Measurements from ENCODE around the gene SPATS2L. TPM values are rescaled to one million over a fixed set of nuclear protein-coding genes. Genes with fewer than 3 reads are reported as not detected.
A peak's percentile ranks its signal among the peaks of the same experiment; 100 is the strongest.

SPATS2L gene
- total and polyA plus RNA-seq, 7 experiments from 2014 or later = 1.1 to 51.9 (median 2.9) TPM

DNA sequence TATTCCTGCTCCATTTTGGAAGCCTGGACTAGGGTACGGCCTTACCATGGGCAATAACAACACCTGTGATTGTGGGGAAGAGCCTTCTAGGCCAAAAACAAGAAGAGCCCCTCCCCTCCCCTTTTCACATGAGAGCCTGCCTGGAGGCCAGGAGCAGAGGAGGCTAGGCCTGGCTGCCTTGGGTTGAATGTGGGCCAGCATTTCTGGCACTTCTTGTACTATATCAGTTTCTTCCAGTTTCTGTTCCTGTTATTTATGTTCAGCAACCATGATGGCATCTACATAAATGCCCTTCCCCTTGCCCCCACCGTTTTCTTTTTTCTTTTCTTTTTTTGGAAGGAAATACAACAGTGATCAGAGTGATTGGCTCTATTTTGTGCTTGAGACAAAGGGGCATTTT, 145.0 kb downstream of the SPATS2L start:
- Histone ChIP-seq H3K9me3 (ENCODE audit: control insufficient read depth in 2 of 3, low read length in 3 of 3) (no peaks in the 10 kb centered on the region), H3K4me3 (ENCODE audit: low read length) (no peak overlapping the region), H3K4me1 (ENCODE audit: control insufficient read depth in 2 of 2, insufficient read depth in 2 of 2, low read length in 2 of 2) (peaks cover 0 to 7% of the 10 kb centered on the region in 2 donors), H3K36me3 (ENCODE audit: control insufficient read depth in 2 of 3, insufficient read depth in 3 of 3, low read length in 3 of 3) (no peaks in the 10 kb centered on the region), H3K27ac (ENCODE audit: low read depth, low read length) (no peak overlapping the region), H3K27me3 (ENCODE audit: control insufficient read depth in 2 of 2, insufficient read depth in 2 of 2, low read length in 2 of 2) (no peaks in the 10 kb centered on the region)
- Mint-ChIP-seq H3K4me3 (no peak overlapping the region), H3K9me3 (no peaks in the 10 kb centered on the region), H3K4me1 (peaks cover 5 to 36% (median 10%) of the 10 kb centered on the region in 7 donors), H3K27me3 (peaks cover 0 to 4% (median 0%) of the 10 kb centered on the region in 5 donors), H3K36me3 (peaks cover 0 to 22% (median 3%) of the 10 kb centered on the region in 5 donors), H3K27ac (no peak overlapping the region)
- ChIA-PET CTCF (no interaction called here), POLR2A (no interaction called here)
- DNase-seq (no peak), ATAC-seq (no peak)
- intact Hi-C loops (cut with micrococcal nuclease) = no loop called here

DNA sequence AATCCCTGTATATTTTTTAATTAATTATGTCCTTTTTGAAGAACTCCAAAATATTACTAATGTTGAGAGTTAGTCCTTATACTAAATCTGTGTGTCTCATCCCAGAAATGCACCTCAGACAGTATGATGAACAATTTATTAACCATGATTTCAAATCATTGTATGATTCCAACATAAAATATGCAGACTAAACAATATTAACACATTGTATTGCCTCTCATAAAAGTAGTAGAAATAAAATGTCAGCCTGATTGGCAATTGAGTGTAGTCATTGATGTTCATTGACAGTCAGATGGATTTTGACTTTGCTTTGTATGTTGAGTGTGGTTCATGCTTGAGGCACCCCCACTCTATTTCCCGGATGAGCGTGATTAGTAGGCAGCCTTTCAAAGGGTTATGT, 145.9 kb downstream of the SPATS2L start:
- Histone ChIP-seq H3K4me3 (ENCODE audit: low read length) (no peak overlapping the region), H3K27me3 (ENCODE audit: control insufficient read depth in 2 of 2, insufficient read depth in 2 of 2, low read length in 2 of 2) (no peaks in the 10 kb centered on the region), H3K4me1 (ENCODE audit: control insufficient read depth in 2 of 2, insufficient read depth in 2 of 2, low read length in 2 of 2) (peaks cover 0 to 7% of the 10 kb centered on the region in 2 donors), H3K36me3 (ENCODE audit: control insufficient read depth in 2 of 3, insufficient read depth in 3 of 3, low read length in 3 of 3) (no peaks in the 10 kb centered on the region), H3K9me3 (ENCODE audit: control insufficient read depth in 2 of 3, low read length in 3 of 3) (no peaks in the 10 kb centered on the region), H3K27ac (ENCODE audit: low read depth, low read length) (no peak overlapping the region)
- Mint-ChIP-seq H3K36me3 (peaks cover 0 to 29% (median 3%) of the 10 kb centered on the region in 5 donors), H3K27me3 (peaks cover 0 to 4% (median 0%) of the 10 kb centered on the region in 5 donors), H3K4me3 (no peak overlapping the region), H3K27ac (no peak overlapping the region), H3K9me3 (no peaks in the 10 kb centered on the region), H3K4me1 (peaks cover 5 to 31% (median 9%) of the 10 kb centered on the region in 7 donors)
- POLR2A ChIA-PET = no interaction called here
- DNase-seq = no peak
- intact Hi-C loops (cut with micrococcal nuclease) = no loop called here
- no peak for ATAC-seq
- CTCF ChIA-PET = no interaction called here

DNA sequence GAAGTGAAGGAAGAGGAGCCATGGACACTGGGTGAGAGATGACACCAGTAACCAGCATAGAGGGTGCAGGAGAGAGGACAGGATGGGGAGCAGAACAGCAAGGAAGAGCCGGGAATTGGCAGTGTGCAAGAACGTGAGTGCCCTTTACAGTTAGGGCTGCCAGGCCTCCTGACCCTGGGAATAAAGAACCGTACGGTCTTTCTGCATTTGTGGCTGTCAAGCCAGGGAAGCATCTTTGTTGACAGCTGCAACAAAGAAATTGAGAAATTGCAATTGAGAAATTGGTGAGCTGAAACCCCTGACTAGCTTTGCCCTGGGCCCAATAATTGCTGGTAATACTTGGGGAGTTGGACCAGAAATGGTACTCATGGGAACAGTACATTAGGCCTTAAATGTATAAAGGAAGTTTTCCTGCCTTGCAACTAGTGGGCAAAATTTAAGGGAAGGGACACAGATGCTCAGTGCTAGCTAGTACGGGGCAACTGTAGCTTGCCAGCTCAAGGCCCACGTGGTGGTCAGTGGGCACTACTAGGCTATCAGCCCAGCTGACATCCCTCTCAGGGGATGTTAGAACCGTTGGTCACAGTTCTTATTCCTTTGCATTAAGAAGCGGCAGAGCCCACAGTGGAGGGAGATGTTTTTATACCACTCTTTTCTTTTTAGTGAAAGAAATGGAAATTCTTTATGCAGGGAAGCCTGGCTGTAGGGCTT, 146.8 kb downstream of the SPATS2L start:
- ChIA-PET POLR2A (no interaction called here), CTCF (no interaction called here)
- DNase-seq (no peak), ATAC-seq (no peak)
- H3K4me1 ChIP-seq (ENCODE audit: control insufficient read depth in 2 of 2, insufficient read depth in 2 of 2, low read length in 2 of 2) = peaks cover 0 to 7% of the 10 kb centered on the region in 2 donors
- no peaks in the 10 kb centered on the region for H3K27me3 ChIP-seq (ENCODE audit: control insufficient read depth in 2 of 2, insufficient read depth in 2 of 2, low read length in 2 of 2)
- H3K27ac Mint-ChIP-seq = no peak overlapping the region
- H3K4me1 Mint-ChIP-seq = peaks cover 5 to 28% (median 9%) of the 10 kb centered on the region in 7 donors
- H3K36me3 ChIP-seq (ENCODE audit: control insufficient read depth in 2 of 3, insufficient read depth in 3 of 3, low read length in 3 of 3) = no peaks in the 10 kb centered on the region
- H3K9me3 Mint-ChIP-seq = no peaks in the 10 kb centered on the region
- H3K27me3 Mint-ChIP-seq = peaks cover 0 to 4% (median 0%) of the 10 kb centered on the region in 5 donors
- no peak overlapping the region for H3K4me3 Mint-ChIP-seq
- no peak overlapping the region for H3K27ac ChIP-seq (ENCODE audit: low read depth, low read length)
- H3K9me3 ChIP-seq (ENCODE audit: control insufficient read depth in 2 of 3, low read length in 3 of 3) = no peaks in the 10 kb centered on the region
- intact Hi-C loops (cut with micrococcal nuclease) = no loop called here
- peaks cover 0 to 29% (median 3%) of the 10 kb centered on the region in 5 donors for H3K36me3 Mint-ChIP-seq
- H3K4me3 ChIP-seq (ENCODE audit: low read length) = no peak overlapping the region

DNA sequence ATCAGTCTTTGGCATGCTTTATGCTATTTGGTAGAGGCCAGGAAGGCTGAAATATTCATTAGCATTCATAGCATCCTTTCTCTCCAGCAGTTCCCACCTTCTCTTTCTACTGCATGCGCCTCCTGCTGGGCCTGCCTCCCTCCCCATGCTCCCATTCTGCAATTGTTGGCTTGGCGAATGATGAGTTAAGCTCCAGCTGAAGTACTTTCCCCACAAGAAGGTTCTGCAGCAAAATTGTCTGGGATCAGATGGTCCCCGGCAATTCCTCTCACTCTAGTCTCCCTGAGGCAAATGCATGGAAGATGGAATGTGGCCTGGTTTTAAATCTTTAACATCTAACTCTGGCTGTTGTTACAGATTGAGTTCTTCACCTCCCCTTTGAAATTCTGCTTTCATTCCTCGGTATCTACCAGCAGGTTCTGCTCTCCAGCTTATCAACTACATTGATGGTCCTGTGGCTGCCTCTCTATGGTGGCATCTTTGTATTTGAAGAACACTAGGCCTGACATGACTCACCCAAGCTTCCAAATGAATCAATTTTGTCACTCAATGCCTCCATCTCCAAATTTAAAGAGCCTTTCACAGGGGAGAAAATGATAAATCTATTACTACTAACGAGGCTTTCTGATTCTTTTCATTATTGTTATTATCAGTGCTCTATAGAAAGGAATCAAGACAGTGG, 147.5 kb downstream of the SPATS2L start:
- no peak for ATAC-seq
- intact Hi-C loops (cut with micrococcal nuclease) = no loop called here

DNA sequence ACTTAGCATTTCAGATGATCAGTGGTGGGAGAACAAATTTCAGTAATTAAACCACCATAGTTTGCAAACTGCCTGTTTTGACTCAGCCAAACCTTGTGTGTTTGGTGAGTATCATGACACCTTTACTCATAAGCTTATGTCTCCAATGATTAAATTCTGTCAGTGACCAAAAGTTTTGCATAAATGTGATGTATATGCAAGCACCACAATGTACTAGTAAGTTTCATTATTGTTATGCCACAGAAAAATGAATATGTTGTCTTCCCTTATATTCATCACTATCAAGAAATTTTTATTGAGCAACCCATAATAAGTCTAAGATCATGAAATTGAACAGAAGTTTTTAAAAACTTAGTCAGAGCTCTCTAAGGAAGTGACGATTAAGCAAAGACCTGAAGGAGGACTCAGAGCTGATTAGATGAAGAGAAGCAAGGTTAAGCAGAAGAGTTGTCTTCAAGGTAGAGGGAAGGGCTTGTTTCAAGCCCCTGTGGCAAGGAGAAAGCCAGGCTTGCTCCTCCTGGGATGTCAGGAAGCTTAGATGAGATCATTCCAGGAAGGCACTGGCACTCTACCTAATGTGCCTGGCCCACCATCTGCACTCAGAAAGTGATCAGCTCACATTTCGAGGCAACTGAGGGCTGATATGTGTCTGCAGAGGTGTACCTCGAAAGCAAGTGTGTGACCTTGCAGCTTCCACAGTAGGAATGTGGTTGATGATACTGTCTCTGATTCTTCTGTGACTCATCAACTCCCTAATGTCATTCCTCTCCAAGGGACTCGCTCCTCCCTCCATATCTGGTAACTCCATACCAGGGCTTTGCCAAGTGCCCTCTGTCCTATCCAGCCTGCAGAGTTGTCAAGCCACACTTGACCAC, 148.7 kb downstream of the SPATS2L start:
- ATAC-seq (no peak), DNase-seq (no peak)
- Mint-ChIP-seq H3K36me3 (peaks cover 0 to 21% (median 3%) of the 10 kb centered on the region in 5 donors), H3K4me1 (peaks cover 5 to 22% (median 9%) of the 10 kb centered on the region in 7 donors), H3K27me3 (peaks cover 0 to 4% (median 0%) of the 10 kb centered on the region in 5 donors), H3K9me3 (no peaks in the 10 kb centered on the region), H3K27ac (peak overlapping the region in 1 of 9 donors; percentile 23), H3K4me3 (no peak overlapping the region)
- intact Hi-C loops (cut with micrococcal nuclease) = no loop called here
- Histone ChIP-seq H3K27ac (ENCODE audit: low read depth, low read length) (no peak overlapping the region), H3K9me3 (ENCODE audit: control insufficient read depth in 2 of 3, low read length in 3 of 3) (no peaks in the 10 kb centered on the region), H3K36me3 (ENCODE audit: control insufficient read depth in 2 of 3, insufficient read depth in 3 of 3, low read length in 3 of 3) (no peaks in the 10 kb centered on the region), H3K4me1 (ENCODE audit: control insufficient read depth in 2 of 2, insufficient read depth in 2 of 2, low read length in 2 of 2) (peaks cover 0 to 7% of the 10 kb centered on the region in 2 donors), H3K4me3 (ENCODE audit: low read length) (no peak overlapping the region), H3K27me3 (ENCODE audit: control insufficient read depth in 2 of 2, insufficient read depth in 2 of 2, low read length in 2 of 2) (no peaks in the 10 kb centered on the region)
- CTCF ChIA-PET = interaction anchor here (0.8 kb wide), 1 partner anchor 15 kb away, joined by 3 read pairs; no protein-coding TSS in a partner anchor
- POLR2A ChIA-PET = no interaction called here

More for the DNA sequence above, 147.5 kb downstream of the SPATS2L start:
- Histone ChIP-seq H3K4me3 (ENCODE audit: low read length) (no peak overlapping the region), H3K9me3 (ENCODE audit: control insufficient read depth in 2 of 3, low read length in 3 of 3) (no peaks in the 10 kb centered on the region), H3K4me1 (ENCODE audit: control insufficient read depth in 2 of 2, insufficient read depth in 2 of 2, low read length in 2 of 2) (peaks cover 0 to 7% of the 10 kb centered on the region in 2 donors), H3K27me3 (ENCODE audit: control insufficient read depth in 2 of 2, insufficient read depth in 2 of 2, low read length in 2 of 2) (no peaks in the 10 kb centered on the region), H3K27ac (ENCODE audit: low read depth, low read length) (no peak overlapping the region), H3K36me3 (ENCODE audit: control insufficient read depth in 2 of 3, insufficient read depth in 3 of 3, low read length in 3 of 3) (no peaks in the 10 kb centered on the region)
- Mint-ChIP-seq H3K27ac (no peak overlapping the region), H3K9me3 (no peaks in the 10 kb centered on the region), H3K4me1 (peaks cover 5 to 22% (median 9%) of the 10 kb centered on the region in 7 donors), H3K27me3 (peaks cover 0 to 4% (median 0%) of the 10 kb centered on the region in 5 donors), H3K4me3 (no peak overlapping the region), H3K36me3 (peaks cover 0 to 23% (median 3%) of the 10 kb centered on the region in 5 donors)
- CTCF ChIA-PET = no interaction called here
- POLR2A ChIA-PET = no interaction called here
- no peak for DNase-seq

DNA sequence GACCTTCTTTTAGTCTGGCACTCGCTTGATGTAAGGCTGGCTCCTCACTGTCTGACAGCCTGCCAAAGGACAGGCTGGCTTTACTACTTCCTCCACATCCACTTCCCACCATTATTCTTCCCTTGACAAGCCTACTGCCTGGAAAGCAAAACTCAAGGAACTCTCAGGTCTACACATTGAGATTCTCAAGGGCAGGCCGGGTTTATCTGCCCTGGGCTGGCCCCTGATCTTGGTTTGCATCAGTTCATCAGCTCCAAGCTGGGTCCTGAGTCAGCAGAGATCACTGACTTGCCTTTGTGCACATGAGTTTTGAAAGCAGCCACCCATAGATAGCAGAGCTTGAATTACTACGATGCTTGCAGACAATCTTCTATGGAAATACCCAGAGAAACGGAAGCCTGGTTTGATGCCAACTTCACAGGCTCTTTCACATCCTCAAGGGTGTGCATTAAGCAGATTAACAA, 149.5 kb downstream of the SPATS2L start:
- intact Hi-C loops (cut with micrococcal nuclease) = no loop called here
- H3K27me3 Mint-ChIP-seq = peaks cover 0 to 4% (median 0%) of the 10 kb centered on the region in 5 donors
- H3K9me3 Mint-ChIP-seq = no peaks in the 10 kb centered on the region
- peak in 2 of 9 donors; percentile 5 to 8 for DNase-seq
- peak overlapping the region in 4 of 9 donors; percentile 14 to 88 (median 44) for H3K27ac Mint-ChIP-seq
- H3K4me1 Mint-ChIP-seq = peaks cover 5 to 22% (median 9%) of the 10 kb centered on the region in 7 donors
- peak overlapping the region in 2 of 10 donors; percentile 22 to 43 for H3K4me3 Mint-ChIP-seq
- no peaks in the 10 kb centered on the region for H3K36me3 ChIP-seq (ENCODE audit: control insufficient read depth in 2 of 3, insufficient read depth in 3 of 3, low read length in 3 of 3)
- no peak overlapping the region for H3K4me3 ChIP-seq (ENCODE audit: low read length)
- no peaks in the 10 kb centered on the region for H3K9me3 ChIP-seq (ENCODE audit: control insufficient read depth in 2 of 3, low read length in 3 of 3)
- peak; percentile 62 for ATAC-seq
- POLR2A ChIA-PET = no interaction called here
- no peak overlapping the region for H3K27ac ChIP-seq (ENCODE audit: low read depth, low read length)
- H3K36me3 Mint-ChIP-seq = peaks cover 0 to 14% (median 0%) of the 10 kb centered on the region in 5 donors
- CTCF ChIA-PET = no interaction called here
- no peaks in the 10 kb centered on the region for H3K27me3 ChIP-seq (ENCODE audit: control insufficient read depth in 2 of 2, insufficient read depth in 2 of 2, low read length in 2 of 2)
- peaks cover 0 to 7% of the 10 kb centered on the region in 2 donors for H3K4me1 ChIP-seq (ENCODE audit: control insufficient read depth in 2 of 2, insufficient read depth in 2 of 2, low read length in 2 of 2)

Measured in naive thymus-derived CD4-positive, alpha-beta T cell (primary cell).